Activated T-helper 1 cell treated with anti-CD3 and anti-CD28 coated beads, Interleukin-12 subunit alpha, Interleukin-12 subunit beta, Interleukin-2, Interleukin-4 antibody, amounts not matched to agents 30 ng/mL and 10 ng/mL and 1 ng/mL, durations not matched to agents 14 hours and 24 hours and 36 hours (primary cell): Measurements from ENCODE around the gene SLC48A1. TPM values are rescaled to one million over a fixed set of nuclear protein-coding genes. Genes with fewer than 3 reads are reported as not detected.

Experiments
- DNase-seq: peaks from one replicate; pipeline ENCODE4 v3.0.0; 2021; ENCODE audit warnings: low spot score
- H3K27ac Mint-ChIP-seq: one replicate; pipeline ENCODE4 v1.8.0; 2021; ENCODE audit warnings: mild to moderate bottlenecking, mixed read lengths
- H3K27me3 Mint-ChIP-seq: one replicate; pipeline ENCODE4 v1.8.0; 2022; ENCODE audit warnings: mild to moderate bottlenecking, moderate library complexity, mixed read lengths; ENCODE audit not compliant: insufficient read depth
- H3K36me3 Mint-ChIP-seq: one replicate; pipeline ENCODE4 v1.8.0; 2021; ENCODE audit warnings: low read depth, mixed read lengths
- H3K4me1 Mint-ChIP-seq: one replicate; pipeline ENCODE4 v1.8.0; 2021; ENCODE audit warnings: low read depth, mixed read lengths
- H3K4me3 Mint-ChIP-seq: one replicate; pipeline ENCODE4 v1.8.0; 2021; ENCODE audit warnings: mild to moderate bottlenecking, moderate library complexity, mixed read lengths
- H3K9me3 Mint-ChIP-seq: one replicate; pipeline ENCODE4 v1.8.0; 2021; ENCODE audit warnings: mixed read lengths
- intact Hi-C: fragments of 100-400 bp; cut with micrococcal nuclease; formaldehyde crosslinking; loops from one replicate; pipeline ENCODE4 v1.15.1; 2024
- total RNA-seq: library from RNA; stranded (reverse); gene quantifications from 2 replicates; pipeline ENCODE4 v1.2.3, GENCODE V29; 2022

The SLC48A1 gene
- total RNA-seq, 1 donor from 2014 or later, result 12.7 TPM

DNA sequence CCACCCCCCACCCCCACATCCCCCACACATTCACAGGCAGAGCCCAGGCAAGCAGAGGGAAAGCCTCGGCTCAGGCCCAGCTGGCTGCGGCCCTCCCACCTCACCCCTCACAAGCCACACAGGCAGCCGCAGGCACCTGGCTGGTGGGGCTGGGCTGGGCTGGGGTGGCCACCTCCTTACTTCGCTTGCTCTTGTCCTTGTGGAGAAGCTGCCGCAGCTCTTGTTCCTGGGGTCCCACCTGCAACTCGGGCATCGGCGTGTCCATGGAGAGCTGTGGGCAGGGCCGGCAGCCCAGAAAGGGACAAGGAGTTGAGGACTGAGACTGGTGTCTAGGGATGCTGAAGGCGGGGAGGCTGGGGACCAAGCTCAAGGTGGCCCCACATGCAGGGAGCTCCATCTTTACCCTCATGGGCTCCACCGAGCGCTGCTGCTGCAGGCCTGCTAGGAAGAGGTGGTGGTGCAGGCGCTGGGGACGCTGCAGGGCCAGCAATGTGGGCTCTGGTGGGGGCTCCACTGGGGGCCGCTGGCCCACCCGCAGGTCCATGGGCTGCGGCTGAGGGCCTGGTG is 25.4 kb downstream of the SLC48A1 start:
- Mint-ChIP-seq H3K27me3 (no peaks in the 10 kb centered on the region), H3K4me1 (peaks cover 41% of the 10 kb centered on the region), H3K4me3 (no peak overlapping the region), H3K9me3 (no peaks in the 10 kb centered on the region), H3K27ac (peak overlapping the region; percentile 68), H3K36me3 (peaks cover 46% of the 10 kb centered on the region)
- intact Hi-C loops, result no loop called here
- no peak for DNase-seq

DNA sequence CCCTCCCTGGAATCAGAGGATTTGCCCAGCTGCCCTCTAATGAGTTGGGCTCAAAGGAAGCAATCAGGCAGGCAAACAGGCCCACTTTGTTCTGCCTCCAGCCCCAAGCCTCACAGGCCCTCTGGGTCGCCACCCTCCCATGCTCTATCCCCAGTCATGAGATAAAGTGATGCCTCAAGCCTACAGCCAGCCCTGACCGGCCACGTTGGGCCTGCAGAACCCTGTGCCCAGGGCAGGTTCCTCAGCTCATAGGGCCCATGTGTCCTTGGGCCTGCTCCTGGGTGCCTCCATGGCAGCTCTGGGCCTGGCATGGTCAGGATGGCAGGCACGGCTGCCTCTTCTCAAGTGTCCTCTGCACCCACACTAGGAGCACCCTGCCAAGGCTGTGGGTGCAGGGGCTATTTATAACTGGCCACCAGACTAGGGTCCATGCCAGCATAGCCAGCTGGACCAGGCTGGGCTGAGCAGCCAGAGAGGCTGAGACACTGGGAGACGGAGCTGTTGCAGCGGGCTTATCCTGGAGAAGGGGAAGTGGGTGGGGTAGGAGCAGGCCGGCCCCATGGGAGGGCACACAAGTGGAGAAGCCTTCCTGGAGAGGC is 26.4 kb downstream of the SLC48A1 start:
- Mint-ChIP-seq H3K27me3 (no peaks in the 10 kb centered on the region), H3K27ac (peak overlapping the region; percentile 70), H3K36me3 (peaks cover 49% of the 10 kb centered on the region), H3K4me1 (peaks cover 51% of the 10 kb centered on the region), H3K4me3 (no peak overlapping the region), H3K9me3 (no peaks in the 10 kb centered on the region)
- intact Hi-C loops, result no loop called here
- no peak for DNase-seq

DNA sequence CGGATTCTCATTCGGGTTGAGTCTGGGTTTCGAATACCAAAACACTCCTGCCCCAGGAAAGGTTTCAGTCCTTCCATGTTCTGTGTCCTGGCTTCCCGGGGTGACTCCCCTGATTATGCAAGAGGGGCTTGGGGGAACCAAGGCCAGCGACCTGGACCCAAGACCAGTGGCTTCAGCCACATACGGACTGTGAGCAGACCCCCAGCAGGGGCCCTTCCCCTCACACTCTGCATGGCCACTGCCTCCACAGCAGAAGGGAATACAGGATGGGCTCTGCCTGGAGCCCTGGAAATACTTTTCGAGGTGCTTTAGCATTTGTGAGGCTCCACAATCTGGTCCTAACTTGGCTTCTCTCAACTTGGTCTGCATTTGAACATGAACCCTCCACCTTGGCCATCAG is 27.5 kb downstream of the SLC48A1 start:
- peak overlapping the region; percentile 92 for H3K27ac Mint-ChIP-seq
- no peaks in the 10 kb centered on the region for H3K9me3 Mint-ChIP-seq
- peaks cover 62% of the 10 kb centered on the region for H3K4me1 Mint-ChIP-seq
- no peak for DNase-seq
- no peaks in the 10 kb centered on the region for H3K27me3 Mint-ChIP-seq
- peak overlapping the region; percentile 37 for H3K4me3 Mint-ChIP-seq
- intact Hi-C loops, result no loop called here
- H3K36me3 Mint-ChIP-seq, result peaks cover 55% of the 10 kb centered on the region

DNA sequence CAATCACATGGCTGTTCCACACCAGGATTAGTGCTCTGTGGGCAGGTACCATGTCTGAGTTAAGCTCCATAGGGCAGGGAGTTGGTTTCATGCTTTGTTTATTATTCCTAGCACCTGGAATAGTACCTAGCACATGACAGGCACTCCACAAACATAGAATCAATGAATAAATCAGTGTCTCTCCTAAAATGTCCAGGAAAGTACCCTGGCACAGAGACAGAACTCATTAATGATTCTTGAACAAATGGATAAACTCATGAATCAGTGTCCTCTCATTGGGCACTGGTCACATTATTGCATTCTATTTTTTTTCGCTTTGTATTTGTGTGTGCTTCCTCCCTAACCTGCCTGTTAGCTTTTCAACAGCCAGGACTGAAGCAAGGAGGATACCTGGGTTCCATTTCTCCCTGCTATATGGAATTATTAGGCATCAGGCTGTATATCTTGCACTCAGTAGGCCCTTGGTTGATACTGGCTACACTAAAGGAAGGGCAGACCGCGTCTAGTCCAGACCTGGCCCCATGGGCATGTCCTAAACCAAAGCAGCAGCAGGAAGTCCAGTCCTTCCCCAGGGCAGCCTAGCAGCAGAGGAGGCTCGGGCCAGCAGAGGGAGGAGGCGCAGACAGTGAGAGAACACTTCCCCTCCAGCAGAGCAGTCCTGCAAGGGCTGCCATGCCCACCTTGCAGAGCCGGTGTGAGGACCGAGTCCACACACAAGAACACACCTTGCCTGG is 28.3 kb downstream of the SLC48A1 start:
- DNase-seq, result no peak
- peak overlapping the region; percentile 98 for H3K27ac Mint-ChIP-seq
- peaks cover 70% of the 10 kb centered on the region for H3K4me1 Mint-ChIP-seq
- intact Hi-C loops, result no loop called here
- H3K27me3 Mint-ChIP-seq, result no peaks in the 10 kb centered on the region
- H3K36me3 Mint-ChIP-seq, result peaks cover 60% of the 10 kb centered on the region
- H3K9me3 Mint-ChIP-seq, result no peaks in the 10 kb centered on the region
- peak overlapping the region; percentile 78 for H3K4me3 Mint-ChIP-seq

DNA sequence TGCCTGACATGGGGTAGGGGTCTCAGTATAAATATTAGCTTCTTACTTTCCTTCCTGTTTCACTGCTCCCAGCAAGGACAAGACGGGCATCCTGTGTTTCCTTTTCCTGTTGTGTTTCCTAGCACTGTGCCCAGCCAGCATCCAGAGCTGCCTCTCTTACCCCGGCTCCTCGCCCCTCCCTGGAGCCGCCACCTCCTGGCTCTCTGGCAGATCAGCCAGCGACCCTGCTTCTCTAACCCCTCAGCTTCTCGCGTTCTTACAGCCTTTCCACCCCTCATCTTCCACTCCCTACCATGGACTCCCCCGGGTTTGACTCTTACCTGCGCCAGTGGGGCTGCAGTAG is 28.8 kb downstream of the SLC48A1 start:
- Mint-ChIP-seq H3K4me1 (peaks cover 75% of the 10 kb centered on the region), H3K27me3 (no peaks in the 10 kb centered on the region), H3K9me3 (no peaks in the 10 kb centered on the region), H3K27ac (peak overlapping the region; percentile 98), H3K4me3 (peak overlapping the region; percentile 78), H3K36me3 (peaks cover 60% of the 10 kb centered on the region)
- no peak for DNase-seq
- intact Hi-C loops, result loop anchor here (1.0 to 2.0 kb wide), 3 partner anchors 17 to 35 kb away; partner anchors contain the start of gene HDAC7

DNA sequence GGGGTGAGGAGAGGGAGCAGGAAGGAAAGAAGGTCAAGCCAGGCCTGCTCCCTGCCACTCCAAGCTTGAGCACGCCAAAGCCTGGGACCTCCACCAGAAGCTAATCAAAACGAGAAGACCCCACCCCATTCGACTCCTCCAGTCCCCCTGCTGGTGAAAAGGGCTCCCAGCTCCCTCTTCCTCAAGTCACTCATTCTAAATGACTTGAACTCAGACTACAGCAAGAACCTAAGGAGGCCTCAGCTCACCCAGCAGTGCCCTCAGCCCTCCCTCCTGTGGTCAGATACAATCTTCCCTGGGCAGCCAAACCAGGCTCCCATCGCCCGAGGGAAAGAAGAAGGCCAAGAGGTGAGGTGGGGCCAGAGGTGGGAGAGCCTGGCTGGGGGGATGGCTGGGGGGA is 29.3 kb downstream of the SLC48A1 start:
- Mint-ChIP-seq H3K27me3 (no peaks in the 10 kb centered on the region), H3K4me3 (peak overlapping the region; percentile 78), H3K27ac (peak overlapping the region; percentile 98), H3K4me1 (peaks cover 79% of the 10 kb centered on the region), H3K36me3 (peaks cover 61% of the 10 kb centered on the region), H3K9me3 (no peaks in the 10 kb centered on the region)
- DNase-seq, result no peak
- intact Hi-C loops, result loop anchor here (1.0 to 2.0 kb wide), 3 partner anchors 16 to 35 kb away; partner anchors contain the start of gene HDAC7

DNA sequence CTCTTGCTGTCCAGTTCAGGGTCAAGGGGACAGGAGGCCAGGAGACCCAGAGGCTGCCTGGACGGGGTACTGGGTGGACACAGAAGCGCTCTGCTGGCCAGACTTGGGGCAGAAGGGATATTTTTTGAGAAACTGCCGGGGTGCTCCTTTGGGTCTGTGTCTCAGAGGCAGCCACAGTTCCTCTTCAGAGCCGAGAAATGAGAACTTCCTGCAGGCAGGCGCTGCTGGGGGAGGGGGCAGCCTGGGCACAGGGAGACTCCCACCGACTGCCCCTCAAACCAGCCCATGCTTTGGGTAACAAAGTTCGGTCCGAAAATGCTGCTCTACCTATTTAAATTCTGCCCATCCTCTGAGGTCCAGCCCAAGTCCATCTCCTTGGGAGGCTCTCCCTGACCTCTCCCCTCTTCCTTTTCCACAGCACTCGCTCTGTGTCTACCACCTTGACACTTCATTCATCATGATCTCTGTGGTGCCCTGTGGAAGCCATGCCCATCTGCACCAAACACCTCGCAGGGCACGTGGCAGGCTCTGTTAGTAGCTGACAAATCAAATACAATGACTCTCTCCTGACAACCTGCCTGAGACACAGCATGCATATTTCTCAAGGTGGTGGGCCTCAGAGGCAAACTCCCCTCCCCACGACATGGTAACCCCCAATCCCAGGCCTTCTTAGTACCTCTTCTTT is 30.3 kb downstream of the SLC48A1 start:
- no peaks in the 10 kb centered on the region for H3K27me3 Mint-ChIP-seq
- peaks cover 61% of the 10 kb centered on the region for H3K36me3 Mint-ChIP-seq
- peak overlapping the region; percentile 78 for H3K4me3 Mint-ChIP-seq
- H3K27ac Mint-ChIP-seq, result peak overlapping the region; percentile 98
- DNase-seq, result no peak
- peaks cover 89% of the 10 kb centered on the region for H3K4me1 Mint-ChIP-seq
- no peaks in the 10 kb centered on the region for H3K9me3 Mint-ChIP-seq
- intact Hi-C loops, result loop anchor here (2.0 kb wide), 2 partner anchors 15 to 19 kb away; partner anchors contain the start of gene HDAC7

DNA sequence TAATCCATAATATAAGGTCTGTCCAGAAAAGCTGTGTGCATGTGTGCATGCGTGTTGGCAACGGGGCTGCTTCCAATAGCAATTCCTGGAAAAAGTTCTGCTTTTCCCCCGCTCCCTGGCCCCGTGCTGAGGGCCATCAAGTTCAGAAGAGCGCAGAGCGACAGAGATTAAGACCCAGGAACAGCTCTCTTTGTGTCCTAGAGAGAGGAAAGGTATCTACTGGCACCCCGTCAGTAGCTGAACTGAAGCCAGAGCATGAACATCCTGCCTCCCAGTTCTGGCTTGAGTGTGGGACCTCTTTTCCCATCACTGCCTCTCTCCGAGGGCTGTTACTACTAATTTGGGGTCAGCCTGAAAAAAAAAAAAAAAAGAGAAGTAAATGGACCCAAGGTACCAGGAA is 31.1 kb downstream of the SLC48A1 start:
- no peak for DNase-seq
- peaks cover 59% of the 10 kb centered on the region for H3K36me3 Mint-ChIP-seq
- H3K4me1 Mint-ChIP-seq, result peaks cover 95% of the 10 kb centered on the region
- H3K27ac Mint-ChIP-seq, result peak overlapping the region; percentile 98
- H3K4me3 Mint-ChIP-seq, result peak overlapping the region; percentile 79
- intact Hi-C loops, result no loop called here
- H3K27me3 Mint-ChIP-seq, result no peaks in the 10 kb centered on the region
- no peaks in the 10 kb centered on the region for H3K9me3 Mint-ChIP-seq

DNA sequence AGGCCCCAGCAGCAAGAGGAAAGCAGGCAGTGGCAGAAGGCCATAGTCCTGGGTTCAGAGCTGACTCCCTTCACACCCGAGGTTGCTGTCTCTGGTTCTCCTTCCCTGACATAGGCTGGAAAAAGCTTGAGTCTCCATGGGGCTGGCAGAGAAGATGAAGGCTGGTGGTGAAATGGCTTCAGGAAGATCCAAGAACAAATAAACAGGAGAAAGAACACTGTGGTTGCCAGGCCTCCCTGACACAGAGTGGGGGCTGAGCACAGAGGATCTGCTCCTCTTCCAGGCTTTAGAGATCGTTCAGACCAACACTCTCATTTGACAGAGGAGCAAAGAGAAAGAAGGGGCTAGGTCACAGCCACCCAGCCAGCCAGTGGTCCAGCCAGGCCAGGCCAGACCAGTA is 32.4 kb downstream of the SLC48A1 start:
- intact Hi-C loops, result no loop called here
- Mint-ChIP-seq H3K9me3 (no peaks in the 10 kb centered on the region), H3K4me3 (peak overlapping the region; percentile 79)

DNA sequence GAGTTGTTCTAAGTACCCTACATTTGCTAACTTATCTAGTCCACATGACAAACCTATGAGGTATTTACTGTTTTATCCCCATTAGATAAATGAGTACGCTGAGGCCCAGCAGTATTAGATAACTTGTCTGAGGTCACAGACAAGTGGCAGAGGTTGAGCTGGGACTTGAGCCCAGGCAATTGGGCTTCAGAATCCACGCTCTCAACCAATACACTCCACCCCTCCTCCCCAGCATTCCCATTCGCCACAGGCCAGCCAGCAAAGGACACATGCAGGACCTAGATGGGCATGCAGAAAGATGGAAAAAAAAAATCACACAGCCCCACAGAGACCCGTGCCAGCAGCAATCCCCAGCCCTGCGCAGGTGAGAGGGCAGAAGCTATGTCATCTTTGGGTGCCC is 34.3 kb downstream of the SLC48A1 start:
- H3K36me3 Mint-ChIP-seq, result peaks cover 63% of the 10 kb centered on the region
- H3K27me3 Mint-ChIP-seq, result no peaks in the 10 kb centered on the region
- intact Hi-C loops, result loop anchor here (2.0 kb wide), 1 partner anchor 29 kb away; no protein-coding TSS in a partner anchor
- H3K4me1 Mint-ChIP-seq, result peaks cover 98% of the 10 kb centered on the region
- no peak for DNase-seq
- H3K27ac Mint-ChIP-seq, result peak overlapping the region; percentile 98
- peak overlapping the region; percentile 78 for H3K4me3 Mint-ChIP-seq
- no peaks in the 10 kb centered on the region for H3K9me3 Mint-ChIP-seq

More for the DNA sequence above, 32.4 kb downstream of the SLC48A1 start:
- peaks cover 96% of the 10 kb centered on the region for H3K4me1 Mint-ChIP-seq
- peak overlapping the region; percentile 98 for H3K27ac Mint-ChIP-seq
- H3K36me3 Mint-ChIP-seq, result peaks cover 60% of the 10 kb centered on the region
- no peak for DNase-seq
- H3K27me3 Mint-ChIP-seq, result no peaks in the 10 kb centered on the region

DNA sequence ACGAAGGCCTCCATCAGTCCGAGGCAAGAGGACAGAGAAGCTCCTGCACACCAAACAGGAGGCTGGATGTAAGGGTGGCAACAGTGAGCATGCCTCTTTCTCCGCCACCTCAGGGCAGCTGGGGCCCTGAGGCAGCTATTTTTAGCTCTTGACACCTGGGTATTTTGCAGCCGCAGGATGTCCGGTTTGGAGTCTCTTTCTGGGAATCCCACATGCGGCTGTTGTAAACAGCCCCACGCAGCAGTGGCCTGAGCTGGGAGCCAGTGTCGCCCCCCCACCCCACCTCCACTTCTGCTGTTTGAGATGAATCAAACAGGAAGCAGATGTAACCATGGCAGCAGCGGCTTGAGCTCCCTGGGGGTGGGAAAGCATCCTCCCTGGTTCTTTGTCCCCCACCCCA is 35.0 kb downstream of the SLC48A1 start:
- peak; percentile 83 for DNase-seq
- intact Hi-C loops, result loop anchor here (1.0 to 2.0 kb wide), 6 partner anchors 11 to 349 kb away; partner anchors contain the start of genes ASB8, HDAC7 and SLC48A1
- H3K4me1 Mint-ChIP-seq, result peaks cover 96% of the 10 kb centered on the region
- no peaks in the 10 kb centered on the region for H3K27me3 Mint-ChIP-seq
- peak overlapping the region; percentile 98 for H3K27ac Mint-ChIP-seq
- H3K36me3 Mint-ChIP-seq, result peaks cover 62% of the 10 kb centered on the region
- peak overlapping the region; percentile 78 for H3K4me3 Mint-ChIP-seq
- no peaks in the 10 kb centered on the region for H3K9me3 Mint-ChIP-seq

DNA sequence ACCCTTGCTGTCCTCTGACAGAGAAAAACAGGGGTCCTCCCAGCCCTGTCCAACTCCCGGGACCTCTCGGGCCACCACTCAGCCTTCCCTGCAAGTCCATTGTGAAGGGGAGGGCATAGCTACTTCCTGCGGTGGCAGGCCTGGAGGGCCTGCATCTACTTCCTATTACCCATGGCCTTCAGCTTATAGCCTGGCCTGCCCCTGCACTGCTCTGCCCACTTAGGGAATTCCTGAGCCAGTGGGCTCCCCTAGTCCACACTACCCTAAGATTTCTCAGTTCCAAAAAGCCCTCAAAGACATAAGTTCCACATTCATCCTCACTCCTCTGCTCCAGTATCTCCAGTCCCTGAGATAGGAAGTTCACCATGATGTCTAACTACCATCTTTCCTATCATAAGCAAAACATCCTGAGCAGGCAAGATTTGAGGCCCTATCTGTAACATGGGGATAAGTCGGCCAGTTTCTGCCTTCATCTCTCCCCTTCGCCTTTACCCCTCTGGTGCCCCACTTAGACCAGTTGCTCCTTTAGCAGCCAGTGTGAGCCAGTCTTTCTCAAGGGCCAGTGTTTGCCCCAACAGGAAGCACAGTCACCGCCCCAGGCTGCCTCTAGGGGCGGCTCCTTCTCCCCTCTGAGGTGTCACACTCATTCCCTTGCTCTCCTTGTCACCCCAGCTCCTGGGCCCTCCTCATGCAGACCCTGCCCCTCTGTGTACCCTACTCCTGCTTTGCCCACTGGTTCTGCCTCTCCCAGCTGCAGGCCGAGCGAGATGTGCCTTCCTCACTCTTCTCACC is 35.7 kb downstream of the SLC48A1 start:
- peak overlapping the region; percentile 98 for H3K27ac Mint-ChIP-seq
- H3K9me3 Mint-ChIP-seq, result no peaks in the 10 kb centered on the region
- peak overlapping the region; percentile 78 for H3K4me3 Mint-ChIP-seq
- no peaks in the 10 kb centered on the region for H3K27me3 Mint-ChIP-seq
- peaks cover 96% of the 10 kb centered on the region for H3K4me1 Mint-ChIP-seq
- peak; percentile 57 for DNase-seq
- intact Hi-C loops, result loop anchor here (1.0 to 2.0 kb wide), 6 partner anchors 11 to 348 kb away; partner anchors contain the start of genes ASB8, HDAC7 and SLC48A1
- peaks cover 62% of the 10 kb centered on the region for H3K36me3 Mint-ChIP-seq
